HG02798 (cell line): ENCODE results near the gene ADAMTS8.
"Not testable (repeated sequence)": the region's sequence is repeated elsewhere in the genome, so short reads cannot be mapped to it uniquely, and the experiment has no call there.

Experiments used
- ATAC-seq: cut with Tn5 transposase; IDR thresholded peaks from one replicate; pipeline ENCODE4 v1.9.1; 2021; ENCODE audit warnings: mild to moderate bottlenecking; ENCODE audit not compliant: unreplicated experiment, poor library complexity

Gene ADAMTS8

DNA sequence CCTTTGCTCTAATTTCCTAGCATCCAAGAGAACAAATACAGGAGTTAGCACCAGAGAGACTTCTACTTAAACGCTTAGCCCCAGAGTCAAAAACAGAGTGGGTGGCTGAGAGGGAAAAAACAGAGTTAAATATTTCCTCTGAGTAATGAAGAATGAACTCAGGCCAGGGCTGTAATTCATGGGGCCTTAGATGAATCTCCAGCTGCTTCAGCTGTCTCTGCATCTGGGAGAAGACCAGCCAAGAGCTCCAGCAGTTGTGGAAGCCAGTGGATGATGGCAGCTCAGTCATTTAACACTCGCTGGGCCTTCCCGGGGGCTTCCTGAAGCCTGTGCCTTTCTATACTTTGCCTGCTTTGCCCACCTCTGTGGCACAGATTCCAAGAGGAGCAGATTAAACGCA, 14.3 kb upstream of the ADAMTS8 start:
- no peak for ATAC-seq

DNA sequence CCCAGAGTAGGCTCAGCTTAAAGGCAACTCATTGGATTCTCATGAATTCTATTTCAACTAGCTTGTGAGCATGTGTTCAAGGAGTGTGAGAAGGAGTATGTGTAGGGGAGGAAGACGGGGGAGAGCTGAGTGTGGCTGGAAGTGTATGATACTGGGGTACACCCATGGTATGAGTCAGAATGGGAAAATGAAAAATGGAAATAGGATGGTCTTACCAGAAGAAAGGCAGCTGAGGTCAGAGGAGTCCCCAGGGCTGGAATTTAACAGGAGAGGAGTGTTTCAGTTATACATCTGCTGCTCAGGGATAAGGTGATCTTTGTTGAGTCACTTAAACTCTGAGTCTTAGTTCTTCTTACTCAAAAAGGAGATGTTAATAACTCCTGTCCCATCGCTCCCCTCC, 13.3 kb upstream of the ADAMTS8 start:
- ATAC-seq = no peak

DNA sequence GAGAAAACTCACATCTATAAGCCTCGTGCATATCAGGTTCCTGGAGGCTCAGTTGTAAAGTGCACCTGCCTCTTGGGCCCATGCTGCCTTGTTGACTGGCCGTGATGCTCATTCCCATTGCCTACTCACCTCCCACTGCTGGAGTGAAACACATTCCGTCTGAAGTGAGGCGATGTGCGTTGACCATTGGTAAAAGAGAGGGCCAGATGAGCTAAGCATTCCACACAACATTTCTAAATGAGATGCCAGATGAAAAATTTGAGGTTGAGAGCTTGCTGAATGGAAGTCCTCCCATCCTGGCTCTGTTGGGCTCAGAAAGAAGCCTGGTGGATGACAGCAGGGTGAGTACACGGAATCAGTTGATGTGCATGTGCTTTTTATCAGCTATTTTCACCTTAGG, 11.5 kb upstream of the ADAMTS8 start:
- ATAC-seq = no peak

DNA sequence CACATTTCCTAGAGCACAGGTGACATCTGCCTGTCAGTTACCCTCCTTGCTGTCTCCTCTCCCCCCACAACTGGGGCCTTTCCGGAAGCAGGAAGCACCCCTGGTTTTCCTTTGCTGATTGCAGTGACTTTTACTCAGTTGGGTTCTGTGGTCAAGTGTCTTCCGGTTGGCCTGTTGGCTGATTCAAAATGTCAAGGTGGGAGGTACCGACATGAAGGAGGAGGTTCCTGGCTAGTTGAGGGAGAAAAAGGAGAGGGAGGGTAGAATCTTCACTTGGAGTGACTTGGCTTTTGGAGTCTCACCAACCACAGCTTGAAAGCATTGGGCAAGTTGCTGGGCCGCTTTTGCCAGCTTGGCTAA, 10.7 kb upstream of the ADAMTS8 start:
- ATAC-seq = no peak

DNA sequence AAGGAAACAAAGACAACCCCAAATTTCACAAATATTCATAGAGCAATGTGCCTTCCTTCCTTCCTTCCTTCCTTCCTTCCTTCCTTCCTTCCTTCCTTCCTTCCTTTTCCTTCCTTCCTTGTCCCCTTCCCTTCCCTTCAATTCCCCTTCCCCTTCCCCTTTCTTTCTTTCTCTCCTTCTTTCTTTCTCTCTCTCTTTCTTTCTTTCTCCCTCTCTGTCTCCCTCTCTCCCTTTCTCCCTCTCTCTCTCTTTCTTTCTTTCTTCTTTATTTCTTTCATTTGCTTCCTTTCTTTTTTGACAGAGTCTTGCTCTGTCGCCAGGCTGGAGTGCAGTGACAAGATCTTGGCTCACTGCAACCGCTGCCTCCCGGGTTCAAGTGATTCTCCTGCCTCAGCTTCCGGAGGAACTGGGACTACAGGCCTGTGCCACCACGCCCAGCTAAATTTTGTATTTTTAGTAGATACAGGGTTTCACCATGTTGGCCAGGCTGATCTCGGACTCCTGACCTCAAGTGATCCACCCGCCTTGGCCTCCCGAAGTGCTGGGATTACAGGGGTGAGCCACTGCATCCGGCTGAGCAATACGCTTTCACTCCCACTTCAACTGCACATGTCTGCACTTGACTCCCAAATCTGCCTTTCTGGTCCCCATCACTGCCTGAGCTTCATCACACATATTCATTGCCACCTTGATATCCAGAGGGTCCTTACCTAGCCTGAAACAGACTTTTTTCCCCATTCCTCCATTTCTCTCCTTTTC, 10.2 kb upstream of the ADAMTS8 start:
- not testable (repeated sequence) for ATAC-seq

DNA sequence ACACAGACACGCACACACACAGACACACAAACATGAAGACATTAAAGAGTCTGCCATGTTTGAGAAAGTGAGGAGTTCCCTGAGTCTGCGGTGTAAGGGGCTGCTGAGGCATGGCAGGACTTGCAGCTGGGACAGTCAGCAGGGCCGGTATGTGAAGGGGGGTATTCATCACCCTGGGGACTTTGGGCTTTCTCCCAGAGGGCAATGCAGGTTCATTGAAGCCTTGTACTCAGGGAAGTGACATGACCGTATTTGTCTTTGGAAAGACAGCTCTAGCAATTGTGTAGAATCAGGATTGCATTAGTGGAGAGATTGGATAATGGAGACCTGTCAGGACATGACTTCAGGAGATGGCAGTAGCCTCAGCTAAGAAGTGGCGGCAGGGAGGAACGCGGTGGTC, 9.4 kb upstream of the ADAMTS8 start:
- ATAC-seq = no peak

DNA sequence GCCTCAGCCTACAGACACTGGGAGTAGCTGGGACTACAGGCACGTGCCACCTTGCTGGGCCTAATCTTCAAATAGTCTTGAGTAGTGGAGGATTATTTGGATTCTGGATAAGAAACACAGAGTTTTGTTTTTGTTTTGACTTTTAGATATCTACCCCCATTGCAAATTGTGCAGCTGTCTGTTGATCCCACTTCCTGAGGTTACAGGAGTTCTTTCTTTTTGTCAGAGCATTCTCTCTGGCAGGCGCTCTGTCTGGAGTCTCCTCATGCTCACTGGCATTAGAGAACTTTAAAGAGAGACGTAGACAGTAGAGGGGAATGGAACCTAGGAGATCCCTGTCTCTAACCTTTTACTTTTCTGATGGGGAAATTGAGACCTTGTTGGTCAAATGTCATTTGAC, 7.8 kb upstream of the ADAMTS8 start:
- ATAC-seq = no peak

DNA sequence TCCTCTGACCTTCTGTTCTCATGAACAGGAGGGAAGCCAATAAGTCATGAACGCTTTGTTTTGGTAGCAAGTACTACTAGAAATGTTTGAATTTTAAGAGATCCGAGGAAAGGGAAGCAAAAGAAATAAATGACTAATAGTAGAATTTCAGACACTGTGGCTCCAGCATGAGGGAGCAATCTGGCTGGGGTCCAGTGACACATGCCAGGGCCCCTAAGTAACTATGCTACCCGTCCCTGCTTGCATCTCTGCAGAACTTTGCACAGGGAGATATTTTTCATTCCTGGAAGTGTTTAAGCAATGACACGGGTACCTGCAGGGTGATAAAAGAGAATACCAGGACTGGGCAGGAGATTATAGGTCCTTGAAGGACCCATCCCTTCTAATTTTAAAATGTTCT, 7.3 kb upstream of the ADAMTS8 start:
- no peak for ATAC-seq

DNA sequence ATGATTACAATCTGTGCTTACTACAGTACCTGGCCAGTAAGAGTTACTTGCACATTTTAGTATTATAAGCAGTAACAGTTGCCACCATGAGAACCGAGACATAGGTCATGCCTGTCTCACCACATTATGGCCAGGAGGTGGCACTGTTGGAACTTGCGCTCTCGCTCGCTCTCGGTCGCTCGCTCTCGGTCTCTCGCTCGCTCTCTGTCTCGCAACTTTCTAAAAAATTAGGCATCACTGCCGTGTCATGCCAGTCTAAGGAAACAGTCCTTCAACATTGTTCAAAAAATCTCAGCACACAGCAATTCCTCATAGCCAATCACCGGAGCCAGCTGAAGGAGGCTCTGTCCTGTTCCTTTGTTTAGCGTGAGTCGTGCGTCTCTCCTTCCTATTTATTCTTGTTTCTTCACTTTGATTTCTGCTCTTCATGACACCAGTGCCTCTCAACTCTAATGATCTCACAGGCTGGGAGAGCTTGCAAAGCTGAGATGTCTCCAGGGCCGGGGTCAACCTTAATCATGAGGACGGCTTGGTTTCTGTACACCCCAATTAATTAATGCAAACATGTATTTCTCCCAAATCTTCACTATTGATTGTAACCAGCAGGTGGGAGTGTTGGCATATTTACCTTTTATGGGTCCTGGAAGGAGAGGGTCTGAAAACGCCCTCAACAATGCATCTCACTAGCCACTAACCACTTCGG, 6.3 kb upstream of the ADAMTS8 start:
- ATAC-seq = peak; percentile 92

DNA sequence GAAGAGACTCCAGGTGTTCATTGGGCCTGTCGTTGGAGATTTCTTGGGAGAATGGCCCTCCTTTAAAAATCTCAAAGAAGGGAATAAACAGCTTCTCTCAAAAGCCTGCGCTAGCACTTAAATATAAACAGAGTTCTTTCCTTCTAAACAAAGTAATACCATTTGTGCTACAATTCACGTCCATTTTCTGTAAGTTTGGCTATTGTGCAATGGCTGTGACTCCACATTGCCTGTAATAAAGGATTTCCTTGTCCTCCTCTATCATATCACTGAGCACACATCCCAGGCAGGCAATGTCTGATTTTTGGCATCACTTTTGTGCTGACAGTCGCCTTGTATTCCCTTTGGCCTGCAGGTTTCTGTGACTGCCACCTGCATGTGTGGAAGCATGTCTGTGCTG, 4.9 kb upstream of the ADAMTS8 start:
- ATAC-seq = no peak

DNA sequence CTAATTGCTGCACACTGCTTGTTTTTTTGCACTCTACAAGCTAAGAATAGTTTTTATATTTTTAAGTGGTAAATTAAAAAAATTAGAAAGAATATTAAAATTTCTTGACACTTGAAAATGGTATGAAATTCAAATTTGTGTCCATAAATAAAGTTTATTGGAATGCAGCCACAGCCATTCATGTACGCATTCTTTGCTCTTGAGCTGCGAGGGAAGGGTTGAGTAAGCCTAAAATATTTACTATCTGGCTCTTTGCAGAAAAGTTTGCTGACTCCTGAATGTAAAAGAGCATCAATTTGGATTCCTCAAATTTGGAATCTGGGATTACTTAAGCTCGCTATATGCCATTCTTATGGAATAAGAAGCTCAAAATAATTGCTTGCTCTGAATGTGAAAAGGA, 3.4 kb upstream of the ADAMTS8 start:
- ATAC-seq = no peak

DNA sequence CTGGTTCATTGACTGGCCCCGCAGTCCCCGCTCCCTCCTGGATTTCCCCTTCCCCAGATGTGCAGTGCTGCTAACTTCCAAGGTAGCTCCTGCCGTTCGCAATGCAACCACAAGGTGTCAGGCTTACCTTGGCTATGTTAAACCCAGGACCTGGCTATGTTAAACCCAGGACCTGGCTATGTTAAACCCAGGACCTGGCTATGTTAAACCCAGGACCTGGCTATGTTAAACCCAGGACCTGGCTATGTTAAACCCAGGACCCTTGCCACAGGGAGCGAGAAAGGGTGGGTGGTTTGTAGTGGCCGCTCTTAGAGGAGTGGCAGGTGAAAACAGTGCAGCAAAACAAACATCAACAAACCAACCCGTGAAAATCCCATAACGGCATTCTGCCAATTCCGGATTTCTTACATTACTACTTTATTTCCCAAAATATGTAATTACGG, 2.9 kb upstream of the ADAMTS8 start:
- peak; percentile 63 for ATAC-seq

DNA sequence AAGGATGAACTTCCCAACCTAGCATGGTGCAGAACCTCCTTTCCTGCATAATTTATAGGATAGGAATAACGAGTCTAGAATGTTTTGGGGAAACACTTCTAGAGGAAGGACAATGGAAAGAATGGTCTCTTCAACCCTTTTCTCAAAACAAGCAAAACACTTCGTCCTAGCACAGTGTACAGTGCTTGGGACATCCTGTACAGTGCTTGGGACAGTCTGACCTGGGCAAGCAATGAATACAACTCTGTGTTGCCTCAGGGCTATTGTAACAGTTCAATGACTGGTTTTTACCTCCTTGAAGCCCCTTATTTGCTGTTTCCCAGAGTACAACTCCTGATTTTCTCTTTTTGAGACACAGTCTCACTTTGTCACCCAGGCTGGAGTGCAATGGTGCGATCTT, 1.6 kb upstream of the ADAMTS8 start:
- ATAC-seq = no peak

DNA sequence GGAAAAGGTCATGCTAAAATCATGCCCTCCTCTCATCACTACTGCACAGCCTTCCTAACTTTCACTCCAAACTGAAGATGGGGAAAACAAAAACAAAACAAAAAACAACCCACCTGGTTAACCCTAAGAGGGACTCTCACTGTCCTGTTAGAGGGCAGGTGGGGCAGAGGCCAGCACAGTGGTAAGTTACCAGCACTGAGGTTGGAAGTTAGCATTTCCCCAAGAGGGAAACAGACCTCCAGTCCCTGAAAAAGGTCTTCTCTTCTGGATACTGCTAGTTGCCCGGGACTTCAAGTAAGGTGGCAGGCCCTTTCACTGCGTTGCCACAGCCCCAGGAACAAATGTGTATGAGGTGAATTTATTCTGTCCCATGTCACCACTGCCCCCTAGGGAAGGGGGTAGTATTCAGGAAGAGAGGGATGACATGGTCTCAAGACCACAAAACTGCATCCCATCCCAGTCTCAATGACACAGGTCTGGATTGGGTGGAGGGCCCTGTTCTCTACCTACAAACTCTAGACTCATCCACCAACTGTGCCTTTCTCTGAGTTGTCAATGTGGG, 792 bp upstream of the ADAMTS8 start:
- ATAC-seq = no peak

DNA sequence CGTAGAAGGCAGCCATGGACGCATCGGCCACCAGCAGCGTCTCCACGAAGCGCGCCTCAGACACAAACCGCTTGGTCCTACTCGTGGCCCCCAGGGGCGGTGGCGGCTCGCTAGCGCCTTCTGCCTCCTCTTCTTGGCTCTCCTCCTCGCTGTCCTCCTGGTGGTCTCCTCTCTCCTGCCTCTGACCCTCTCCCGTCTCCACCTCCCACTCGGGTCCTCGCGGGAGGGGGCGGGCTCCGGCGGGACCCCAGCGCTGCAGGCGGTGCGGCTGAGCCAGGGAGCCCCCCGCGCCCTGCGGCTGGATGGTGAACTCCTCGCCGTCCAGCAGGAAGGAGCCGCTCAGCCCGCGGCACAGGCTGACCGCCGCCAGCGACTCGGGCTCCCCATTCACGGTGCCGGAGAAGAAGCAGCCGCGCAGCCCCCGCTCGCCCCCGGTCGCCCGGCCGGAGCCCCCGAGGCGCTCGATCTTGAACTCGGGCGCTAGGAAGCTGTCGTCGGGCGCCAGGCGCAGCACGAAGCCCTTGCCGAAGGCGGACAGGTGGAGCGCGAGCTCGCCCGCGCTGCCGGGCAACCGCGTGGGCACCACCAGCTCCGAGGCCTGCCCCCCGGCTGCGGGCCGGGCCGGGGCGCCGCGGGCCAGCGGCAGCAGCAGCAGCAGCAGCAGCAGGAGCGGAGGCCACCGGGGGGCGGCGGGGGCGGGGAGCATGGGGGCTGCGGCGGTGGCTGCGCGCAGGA, 661 bp downstream of the ADAMTS8 start:
- ATAC-seq = no peak

DNA sequence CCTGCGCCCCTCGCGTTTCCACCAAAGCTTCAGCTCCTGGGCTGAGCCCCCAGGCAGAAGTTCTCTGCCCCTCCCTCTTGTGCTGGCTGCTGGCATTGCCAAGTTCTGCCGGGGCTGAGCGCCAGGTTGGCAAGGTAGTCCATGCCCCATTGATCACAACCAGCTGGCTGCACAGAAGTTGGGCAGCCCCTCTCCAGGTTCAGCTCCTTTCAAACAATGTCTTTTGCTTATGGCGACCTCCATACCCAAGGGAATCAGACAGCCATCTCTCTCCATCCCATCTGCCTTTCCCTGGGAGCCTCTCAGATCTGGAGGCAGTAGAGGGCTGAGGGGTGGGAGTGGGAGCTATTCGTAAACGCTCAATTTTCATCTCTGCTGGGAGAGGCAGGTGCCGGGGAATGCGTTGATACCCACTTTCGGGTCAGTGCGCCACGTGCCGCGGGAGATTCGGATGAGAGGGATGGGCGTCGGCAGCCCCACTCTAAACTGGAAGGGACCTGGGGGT, 1.5 kb downstream of the ADAMTS8 start:
- ATAC-seq = no peak

DNA sequence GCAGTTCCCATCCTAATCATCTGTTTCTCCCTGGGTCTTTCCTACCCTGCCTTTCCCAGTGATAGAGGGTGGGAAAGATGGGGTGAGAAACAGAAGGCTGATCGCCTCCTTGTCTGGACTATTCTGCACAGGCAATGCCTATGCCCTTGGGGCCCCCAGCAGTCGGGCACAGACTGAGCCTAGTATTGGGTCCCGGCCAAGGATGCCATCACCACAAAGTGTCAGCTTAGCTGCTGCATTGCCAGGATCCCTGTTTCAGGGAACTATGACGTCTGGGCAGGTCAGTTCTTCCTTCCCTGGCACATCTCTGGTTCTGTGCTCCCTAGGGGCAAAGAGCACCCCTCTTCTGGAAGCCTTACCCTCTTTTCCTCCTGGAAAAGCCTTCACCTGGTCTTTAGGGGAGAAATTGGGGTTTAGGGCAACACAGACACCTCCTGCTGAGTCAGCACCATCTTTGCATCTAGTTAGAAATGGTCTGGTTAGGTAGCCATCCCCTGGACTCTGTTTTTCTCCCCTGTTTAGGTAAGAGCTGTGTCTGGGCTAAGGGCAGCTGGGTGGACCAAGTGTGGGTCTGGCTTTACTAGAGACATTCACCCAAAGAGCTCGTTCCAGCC, 2.1 kb downstream of the ADAMTS8 start:
- ATAC-seq = no peak

DNA sequence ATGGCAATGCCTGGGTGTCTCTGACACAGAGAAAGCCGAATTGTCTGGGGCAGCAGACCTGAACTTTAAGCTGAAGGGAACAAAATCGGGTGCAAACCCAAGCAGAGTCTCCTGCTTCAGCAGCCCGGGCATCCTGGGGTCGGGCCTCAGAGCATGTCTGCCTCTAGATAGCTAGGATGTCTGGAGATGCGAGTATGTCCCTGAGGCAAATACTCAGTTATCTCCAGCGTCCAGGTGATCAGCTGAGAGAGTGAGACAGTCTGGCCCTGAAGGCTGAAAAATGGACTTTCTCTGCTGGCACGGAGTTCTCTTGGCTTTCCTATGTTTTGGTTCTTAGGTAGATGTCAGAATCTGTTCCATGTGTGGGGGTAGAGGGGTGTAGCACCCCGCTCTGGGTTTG, 3.3 kb downstream of the ADAMTS8 start:
- ATAC-seq = no peak

DNA sequence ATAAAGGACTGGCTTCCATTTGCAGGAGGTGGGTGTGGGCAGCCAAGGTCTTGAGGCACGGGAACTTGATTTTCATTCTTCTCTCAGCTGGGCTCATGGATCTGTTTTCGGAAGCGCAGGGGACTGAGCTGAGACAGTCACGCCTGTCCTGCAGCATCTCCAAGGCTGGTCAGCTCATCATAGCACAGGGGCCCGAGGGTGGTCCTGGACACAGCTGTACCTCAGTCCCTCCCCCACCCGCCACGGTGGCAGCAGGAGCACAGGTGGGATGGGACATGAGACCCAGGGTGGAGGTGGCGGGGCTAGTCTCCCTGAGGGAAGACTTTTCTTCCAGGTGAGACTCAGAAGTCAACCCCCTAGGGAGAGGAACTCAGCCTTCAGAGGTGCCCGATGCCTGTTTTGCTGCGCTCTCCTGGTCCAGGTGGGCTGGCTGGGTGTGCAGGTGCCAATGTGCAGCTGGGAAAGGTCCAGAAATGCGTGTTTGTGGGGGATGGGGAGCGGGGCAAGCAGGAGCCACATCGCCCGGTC, 3.7 kb downstream of the ADAMTS8 start:
- no peak for ATAC-seq

DNA sequence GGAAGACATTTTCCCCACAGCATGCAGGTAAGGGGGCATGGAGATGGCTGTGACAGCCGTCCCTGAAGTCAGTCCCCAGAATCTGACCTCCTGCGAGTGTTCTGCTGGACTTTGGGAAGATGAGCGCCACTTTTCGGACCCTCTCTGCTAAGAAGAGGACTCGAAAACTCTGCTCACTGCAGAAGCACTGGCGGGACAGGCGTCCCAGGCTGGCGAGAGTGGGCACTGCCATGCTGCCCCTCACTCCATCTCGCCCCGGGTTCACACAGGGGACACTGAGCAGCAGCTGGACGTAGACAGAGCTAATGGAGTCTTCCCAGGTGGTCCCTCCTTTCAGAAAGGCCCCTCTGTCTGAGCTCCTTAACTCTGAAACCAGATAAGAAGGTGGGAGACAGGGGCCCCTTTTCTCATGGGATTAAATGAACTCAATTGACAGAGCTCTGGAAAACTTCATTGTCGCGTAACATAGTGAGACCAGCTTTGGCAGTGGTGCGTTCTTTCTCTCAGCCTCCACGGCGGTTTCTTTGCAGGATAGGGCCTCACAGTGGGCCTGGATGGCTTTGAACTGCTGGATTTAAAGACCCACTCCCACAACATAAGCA, 4.8 kb downstream of the ADAMTS8 start:
- no peak for ATAC-seq
